Activated CD8-positive, alpha-beta T cell treated with anti-CD3 and anti-CD28 coated beads, Interleukin-2, amount 10 ng/mL, durations not matched to agents 7 days and 5 days (primary cell): Measurements from ENCODE around the gene POM121. TPM values are rescaled to one million over a fixed set of nuclear protein-coding genes. Genes with fewer than 3 reads are reported as not detected.
"Not testable (repeated sequence)": the region's sequence is repeated elsewhere in the genome, so short reads cannot be mapped to it uniquely, and the experiment has no call there.

Experiments used
- ATAC-seq: fragments of 150-1000 bp; cut with Tn5 transposase; one replicate; pipeline ENCODE4 v1.10.0; 2021; ENCODE audit warnings: moderate library complexity
- CTCF ChIA-PET: fragments of 350-600 bp; sonication (Branson Sonifier 250); formaldehyde crosslinking; loops from one replicate; lab custom pipeline; 2021; ENCODE audit warnings: antibody characterized with exemption; lab: Charles Lee
- POLR2A ChIA-PET: fragments of 350-600 bp; sonication (Branson Sonifier 250); formaldehyde crosslinking; loops from one replicate; lab custom pipeline; 2021; ENCODE audit warnings: antibody characterized with exemption; lab: Charles Lee
- DNase-seq: peaks from one replicate; pipeline ENCODE4 v3.0.0-alpha.2; 2020
- H3K27ac Mint-ChIP-seq: one replicate; pipeline ENCODE4 v1.8.0; 2021; ENCODE audit warnings: mild to moderate bottlenecking, mixed read lengths
- H3K27me3 Mint-ChIP-seq: one replicate; pipeline ENCODE4 v1.8.0; 2021; ENCODE audit warnings: low read depth, mixed read lengths
- H3K36me3 Mint-ChIP-seq: one replicate; pipeline ENCODE4 v1.8.0; 2021; ENCODE audit warnings: low read depth, mixed read lengths
- H3K4me1 Mint-ChIP-seq: one replicate; pipeline ENCODE4 v1.8.0; 2021; ENCODE audit warnings: low read depth, mixed read lengths
- H3K4me3 Mint-ChIP-seq: one replicate; pipeline ENCODE4 v1.8.0; 2021; ENCODE audit warnings: mild to moderate bottlenecking, mixed read lengths
- H3K9me3 Mint-ChIP-seq: one replicate; pipeline ENCODE4 v1.8.0; 2022; ENCODE audit warnings: mixed read lengths; ENCODE audit not compliant: insufficient read depth
- total RNA-seq, 2 experiments: library from RNA; stranded (reverse); gene quantifications; one replicate each; pipeline ENCODE4 v1.2.3, GENCODE V29; 2021

The POM121 gene
- 10 to 100 TPM; 58.4 to 63.4 TPM for total RNA-seq

GRCh38 chr7:72924733-72925545, at the start of gene POM121:
POM121 (plus strand) TSS chr7:72925095; CDS start chr7:72925122, 27 bp downstream.
- DNase-seq, result peak; percentile 88
- Mint-ChIP-seq H3K9me3 (no peaks in the 10 kb centered on the region), H3K36me3 (peaks cover 51% of the 10 kb centered on the region), H3K4me1 (peaks cover 37% of the 10 kb centered on the region), H3K27me3 (no peaks in the 10 kb centered on the region), H3K4me3 (peak within 1 kb of the TSS; percentile 100), H3K27ac (peak within 1 kb of the TSS; percentile 100)
- ChIA-PET CTCF (no interaction called here), POLR2A (no interaction called here)
- peak; percentile 89 for ATAC-seq

- peak overlapping the region; percentile 88 for H3K4me3 Mint-ChIP-seq
- peak overlapping the region; percentile 94 for H3K27ac Mint-ChIP-seq
- H3K4me1 Mint-ChIP-seq, result peaks cover 15% of the 10 kb centered on the region
- H3K9me3 Mint-ChIP-seq, POLR2A ChIA-PET, CTCF ChIA-PET, H3K27me3 Mint-ChIP-seq: not testable (repeated sequence)
- peaks cover 18% of the 10 kb centered on the region for H3K36me3 Mint-ChIP-seq
- peak; percentile 100 for ATAC-seq
- DNase-seq, result peak; percentile 80
Observed at GRCh38 chr7:72879079-72879736, 45.7 kb upstream of the POM121 start.

- Mint-ChIP-seq H3K36me3 (peaks cover 18% of the 10 kb centered on the region), H3K4me1 (peaks cover 15% of the 10 kb centered on the region), H3K4me3 (peak overlapping the region; percentile 88), H3K27ac (peak overlapping the region; percentile 94)
- H3K27me3 Mint-ChIP-seq, CTCF ChIA-PET, H3K9me3 Mint-ChIP-seq, POLR2A ChIA-PET: not testable (repeated sequence)
- DNase-seq (peak; percentile 67), ATAC-seq (peak; percentile 11)
Observed at GRCh38 chr7:72879737-72880215, 45.1 kb upstream of the POM121 start.

- POLR2A ChIA-PET, CTCF ChIA-PET, H3K4me1 Mint-ChIP-seq, ATAC-seq, H3K4me3 Mint-ChIP-seq, H3K27me3 Mint-ChIP-seq, DNase-seq, H3K9me3 Mint-ChIP-seq: not testable (repeated sequence)
- Mint-ChIP-seq H3K27ac (peak overlapping the region; percentile 2), H3K36me3 (peaks cover 30% of the 10 kb centered on the region)
Observed at GRCh38 chr7:72891750-72892149, 33.1 kb upstream of the POM121 start.

GRCh38 chr7:72904740-72905139, 20.2 kb upstream of the POM121 start:
- H3K4me1 Mint-ChIP-seq, ATAC-seq, H3K4me3 Mint-ChIP-seq, H3K9me3 Mint-ChIP-seq, CTCF ChIA-PET, H3K27ac Mint-ChIP-seq, POLR2A ChIA-PET, DNase-seq, H3K27me3 Mint-ChIP-seq: not testable (repeated sequence)
- H3K36me3 Mint-ChIP-seq, result peaks cover 65% of the 10 kb centered on the region

GRCh38 chr7:72908422-72908821, 16.5 kb upstream of the POM121 start:
- ATAC-seq, H3K27ac Mint-ChIP-seq, CTCF ChIA-PET, H3K27me3 Mint-ChIP-seq, H3K4me3 Mint-ChIP-seq, POLR2A ChIA-PET, H3K9me3 Mint-ChIP-seq, DNase-seq, H3K4me1 Mint-ChIP-seq: not testable (repeated sequence)
- peaks cover 53% of the 10 kb centered on the region for H3K36me3 Mint-ChIP-seq

- peaks cover 52% of the 10 kb centered on the region for H3K36me3 Mint-ChIP-seq
- H3K27me3 Mint-ChIP-seq, H3K9me3 Mint-ChIP-seq, POLR2A ChIA-PET, H3K27ac Mint-ChIP-seq, H3K4me1 Mint-ChIP-seq, ATAC-seq, H3K4me3 Mint-ChIP-seq, CTCF ChIA-PET, DNase-seq: not testable (repeated sequence)
Observed at GRCh38 chr7:72911395-72911794, 13.5 kb upstream of the POM121 start.

- H3K4me1 Mint-ChIP-seq, ATAC-seq, H3K4me3 Mint-ChIP-seq, DNase-seq, H3K27me3 Mint-ChIP-seq, CTCF ChIA-PET, H3K9me3 Mint-ChIP-seq: not testable (repeated sequence)
- H3K27ac Mint-ChIP-seq, result peak overlapping the region; percentile 56
- H3K36me3 Mint-ChIP-seq, result peaks cover 38% of the 10 kb centered on the region
- POLR2A ChIA-PET, result interaction anchor here (1.0 kb wide), 1 partner anchor 13 kb away, joined by 3 read pairs; no protein-coding TSS in a partner anchor
Observed at GRCh38 chr7:72913750-72914149, 11.1 kb upstream of the POM121 start.

GRCh38 chr7:72914756-72915525, 10.0 kb upstream of the POM121 start:
- DNase-seq (peak; percentile 70), ATAC-seq (peak; percentile 91)
- ChIA-PET CTCF (interaction anchor here (0.6 to 2.0 kb wide), 7 partner anchors 9 to 537 kb away, joined by 3 to 17 read pairs (median 5); partner anchors contain the start of gene TYW1B), POLR2A (interaction anchor here (1.0 kb wide), 1 partner anchor 87 kb away, joined by 3 read pairs; the partner anchor contains the start of gene TYW1B)
- not testable (repeated sequence) for H3K4me3 Mint-ChIP-seq, H3K27ac Mint-ChIP-seq, H3K9me3 Mint-ChIP-seq, H3K4me1 Mint-ChIP-seq, H3K27me3 Mint-ChIP-seq
- H3K36me3 Mint-ChIP-seq, result peaks cover 34% of the 10 kb centered on the region

GRCh38 chr7:72919256-72919775, 5.6 kb upstream of the POM121 start:
- H3K27me3 Mint-ChIP-seq, result no peaks in the 10 kb centered on the region
- POLR2A ChIA-PET, result no interaction called here

GRCh38 chr7:72924386-72924732, 536 bp upstream of the POM121 start:
- no peaks in the 10 kb centered on the region for H3K27me3 Mint-ChIP-seq
- DNase-seq, result no peak
- CTCF ChIA-PET, result no interaction called here
- H3K9me3 Mint-ChIP-seq, result no peaks in the 10 kb centered on the region
- POLR2A ChIA-PET, result no interaction called here
- H3K27ac Mint-ChIP-seq, result peak overlapping the region; percentile 100
- peak overlapping the region; percentile 100 for H3K4me3 Mint-ChIP-seq
- no peak for ATAC-seq
- H3K36me3 Mint-ChIP-seq, result peaks cover 47% of the 10 kb centered on the region
- peaks cover 37% of the 10 kb centered on the region for H3K4me1 Mint-ChIP-seq

More at GRCh38 chr7:72919256-72919775, 5.6 kb upstream of the POM121 start:
- no peaks in the 10 kb centered on the region for H3K9me3 Mint-ChIP-seq
- peaks cover 20% of the 10 kb centered on the region for H3K36me3 Mint-ChIP-seq
- CTCF ChIA-PET, result interaction anchor here (0.8 kb wide), 1 partner anchor 90 kb away, joined by 4 read pairs; no protein-coding TSS in a partner anchor
- no peak overlapping the region for H3K4me3 Mint-ChIP-seq
- peaks cover 14% of the 10 kb centered on the region for H3K4me1 Mint-ChIP-seq
- ATAC-seq, result no peak
- DNase-seq, result no peak
- no peak overlapping the region for H3K27ac Mint-ChIP-seq
